GM12878 (cell line): ENCODE measurements around the gene ACTR1B.

Experiments
- CTCF ChIP-seq, 3 experiments: IDR thresholded peaks in 2 of 3; conservative IDR thresholded peaks in 1 of 3; 2 replicates each; pipeline ENCODE4 v1.5.1; 2011; ENCODE audit warnings: low read depth in 3 of 3, low read length in 3 of 3, mild to moderate bottlenecking in 3 of 3, control low read depth in 2 of 3, moderate library complexity in 2 of 3, inconsistent platforms in 1 of 3, mixed read lengths in 1 of 3; ENCODE audit not compliant: control insufficient read depth in 2 of 3, insufficient read depth in 1 of 3; ENCODE audit errors: extremely low read depth in 1 of 3
- EGR1 ChIP-seq, 2 experiments: IDR thresholded peaks; 1 replicate in 1 of 2; 2 replicates in 1 of 2; pipeline ENCODE4 v1.6.1; 2011 to 2012; ENCODE audit warnings: low read depth in 2 of 2, low read length in 2 of 2, borderline replicate concordance in 1 of 2, mild to moderate bottlenecking in 1 of 2, moderate library complexity in 1 of 2
- EP300 ChIP-seq, 2 experiments: fragments of 150-350 bp in 1 of 2; IDR thresholded peaks; 2 replicates each; pipeline ENCODE4 v1.6.1; 2011 to 2012; ENCODE audit warnings: low read depth in 2 of 2, low read length in 2 of 2, borderline replicate concordance in 1 of 2, improper control_type of control experiment in 1 of 2, inconsistent platforms in 1 of 2; ENCODE audit not compliant: control insufficient read depth in 1 of 2
- ETV6 ChIP-seq, 2 experiments: fragments of 450-650 bp in 1 of 2; IDR thresholded peaks in 1 of 2; conservative IDR thresholded peaks in 1 of 2; 2 replicates each; pipeline ENCODE4 v1.6.1; 2014; ENCODE audit warnings: antibody characterized with exemption in 1 of 2, borderline replicate concordance in 1 of 2, low read depth in 1 of 2, mild to moderate bottlenecking in 1 of 2, moderate library complexity in 1 of 2
- KDM1A ChIP-seq: fragments of 200-600 bp; sonication (generic); IDR thresholded peaks from 2 replicates; pipeline ENCODE4 v1.6.1; 2016; ENCODE audit warnings: borderline replicate concordance
- MEF2A ChIP-seq: IDR thresholded peaks from 2 replicates; pipeline ENCODE4 v1.6.1; 2011; ENCODE audit warnings: low read depth, mild to moderate bottlenecking, low read length, moderate library complexity; ENCODE audit not compliant: insufficient read depth
- MYC ChIP-seq: IDR thresholded peaks from 2 replicates; pipeline ENCODE4 v1.6.1; 2011; ENCODE audit warnings: mild to moderate bottlenecking, low read length, moderate library complexity, inconsistent platforms; ENCODE audit not compliant: insufficient read depth, insufficient replicate concordance, insufficient read length, severe bottlenecking
- REST ChIP-seq: IDR thresholded peaks from 2 replicates; pipeline ENCODE4 v1.6.1; 2012; ENCODE audit warnings: mild to moderate bottlenecking, low read depth, low read length
- SIN3A ChIP-seq: IDR thresholded peaks from 2 replicates; pipeline ENCODE4 v1.6.1; 2012; ENCODE audit warnings: low read depth, low read length, improper control_type of control experiment
- SPI1 ChIP-seq: IDR thresholded peaks from 2 replicates; pipeline ENCODE4 v1.6.1; 2011; ENCODE audit warnings: low read depth, mild to moderate bottlenecking, low read length, moderate library complexity, borderline replicate concordance; ENCODE audit not compliant: insufficient read depth
- ZNF274 ChIP-seq: IDR thresholded peaks from one replicate; pipeline ENCODE4 v1.8.0; 2011; ENCODE audit not compliant: insufficient read length, insufficient read depth
- ZNF384 ChIP-seq: IDR thresholded peaks from 2 replicates; pipeline ENCODE4 v1.6.1; 2012; ENCODE audit warnings: low read depth, mild to moderate bottlenecking, low read length, improper control_type of control experiment, borderline replicate concordance

- no peak for TF ChIP-seq ZNF274
- TF ChIP-seq MYC = no peak
- TF ChIP-seq MEF2A = no peak
- TF ChIP-seq ETV6 (conservative IDR thresholded peaks at IDR 0.05 in 1 of 2, IDR thresholded peaks at IDR 0.05 in 1 of 2; ENCODE audit: borderline replicate concordance in 1 of 2, low read depth in 1 of 2) = no peak
- TF ChIP-seq ZNF384 = no peak
- no peak for TF ChIP-seq SPI1
- TF ChIP-seq EGR1 (IDR thresholded peaks at IDR 0.05; ENCODE audit: borderline replicate concordance in 1 of 2, low read depth in 2 of 2, low read length in 2 of 2) = no peak
- no peak for TF ChIP-seq KDM1A
- no peak for TF ChIP-seq SIN3A
- no peak for TF ChIP-seq CTCF (IDR thresholded peaks at IDR 0.05 in 2 of 3, conservative IDR thresholded peaks at IDR 0.05 in 1 of 3; ENCODE audit: control insufficient read depth in 2 of 3, extremely low read depth in 1 of 3, insufficient read depth in 1 of 3, low read depth in 3 of 3, low read length in 3 of 3)
- TF ChIP-seq EP300 (IDR thresholded peaks at IDR 0.05; ENCODE audit: borderline replicate concordance in 1 of 2, control insufficient read depth in 1 of 2, low read depth in 2 of 2, low read length in 2 of 2) = no peak
- no peak for TF ChIP-seq REST
Measured at GRCh38 chr2:97653473-97653872, 10.4 kb downstream of the ACTR1B start.
